Fibroblast of skin of right quadriceps (primary cell): ENCODE data around the gene NMUR1.

Experiments
- DNase-seq: peaks from one replicate; pipeline ENCODE4 v3.0.0-alpha.2; 2013

The NMUR1 gene

GRCh38 chr2:231525248-231526163 lies 4.7 kb downstream of the NMUR1 start:
- DNase-seq = no peak

GRCh38 chr2:231524477-231525247 lies 5.6 kb downstream of the NMUR1 start:
- DNase-seq = no peak

GRCh38 chr2:231523451-231524285 lies 6.6 kb downstream of the NMUR1 start:
- no peak for DNase-seq

GRCh38 chr2:231522418-231523180 lies 7.6 kb downstream of the NMUR1 start:
- DNase-seq = no peak

GRCh38 chr2:231521443-231521842 lies 8.8 kb downstream of the NMUR1 start:
- no peak for DNase-seq

GRCh38 chr2:231519975-231520555 lies 10.2 kb downstream of the NMUR1 start:
- DNase-seq = no peak

- DNase-seq = no peak
Measured at GRCh38 chr2:231518771-231519170, 11.5 kb downstream of the NMUR1 start.

- DNase-seq = no peak
Measured at GRCh38 chr2:231515603-231516002, 14.6 kb downstream of the NMUR1 start.

GRCh38 chr2:231514951-231515297 lies 15.3 kb downstream of the NMUR1 start:
- DNase-seq = no peak

- DNase-seq = peak; percentile 97
Measured at GRCh38 chr2:231514225-231514950, 15.9 kb downstream of the NMUR1 start.

- no peak for DNase-seq
Measured at GRCh38 chr2:231513746-231514224, 16.5 kb downstream of the NMUR1 start.

GRCh38 chr2:231512222-231512621 lies 18.0 kb downstream of the NMUR1 start:
- DNase-seq = peak; percentile 18

GRCh38 chr2:231503766-231504165 lies 26.5 kb downstream of the NMUR1 start:
- DNase-seq = no peak

GRCh38 chr2:231502596-231502995 lies 27.6 kb downstream of the NMUR1 start:
- no peak for DNase-seq

GRCh38 chr2:231497651-231498050 lies 32.6 kb downstream of the NMUR1 start:
- DNase-seq = no peak

GRCh38 chr2:231494669-231495068 lies 35.6 kb downstream of the NMUR1 start:
- no peak for DNase-seq

- no peak for DNase-seq
Measured at GRCh38 chr2:231490801-231491200, 39.4 kb downstream of the NMUR1 start.

GRCh38 chr2:231489990-231490389 lies 40.3 kb downstream of the NMUR1 start:
- no peak for DNase-seq

- DNase-seq = no peak
Measured at GRCh38 chr2:231488331-231488730, 41.9 kb downstream of the NMUR1 start.

- DNase-seq = no peak
Measured at GRCh38 chr2:231486851-231487596, 43.2 kb downstream of the NMUR1 start.
